ENCODE measurements around the gene UBB. TPM values are rescaled to one million over a fixed set of nuclear protein-coding genes. Genes with fewer than 3 reads are reported as not detected.

Gene UBB
- total RNA-seq, 3 donors from 2014 or later, result 735 to 835 (median 828) TPM

DNA sequence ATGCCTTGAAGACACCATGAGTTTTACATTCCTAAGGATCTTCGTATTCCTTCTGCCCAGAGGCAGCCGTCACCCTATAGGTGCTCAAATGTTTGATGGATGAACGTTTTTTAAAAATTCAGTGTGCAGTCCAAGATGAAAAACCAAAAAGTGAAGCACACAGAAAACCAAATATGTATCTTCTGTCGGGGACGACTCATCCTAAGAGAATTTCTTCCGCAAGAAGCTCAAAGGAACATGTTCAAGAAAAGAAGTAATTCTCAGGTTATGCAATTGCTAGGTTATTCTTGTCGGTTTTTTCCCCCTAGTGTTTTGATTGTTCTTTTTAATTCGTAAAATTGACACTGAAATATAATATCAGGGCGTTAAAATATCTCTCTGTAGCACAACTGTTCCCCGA is 29.1 kb upstream of the UBB start:
- no peak overlapping the region for H3K27ac ChIP-seq
- intact Hi-C loops (cut with DNase I; ENCODE audit: low total_unique reads), result no loop called here
- TF ChIP-seq POLR2A (IDR thresholded peaks at IDR 0.05) (no peak), POLR2AphosphoS5 (IDR thresholded peaks at IDR 0.05) (no peak)
- TF ChIP-seq, protein P1, sequence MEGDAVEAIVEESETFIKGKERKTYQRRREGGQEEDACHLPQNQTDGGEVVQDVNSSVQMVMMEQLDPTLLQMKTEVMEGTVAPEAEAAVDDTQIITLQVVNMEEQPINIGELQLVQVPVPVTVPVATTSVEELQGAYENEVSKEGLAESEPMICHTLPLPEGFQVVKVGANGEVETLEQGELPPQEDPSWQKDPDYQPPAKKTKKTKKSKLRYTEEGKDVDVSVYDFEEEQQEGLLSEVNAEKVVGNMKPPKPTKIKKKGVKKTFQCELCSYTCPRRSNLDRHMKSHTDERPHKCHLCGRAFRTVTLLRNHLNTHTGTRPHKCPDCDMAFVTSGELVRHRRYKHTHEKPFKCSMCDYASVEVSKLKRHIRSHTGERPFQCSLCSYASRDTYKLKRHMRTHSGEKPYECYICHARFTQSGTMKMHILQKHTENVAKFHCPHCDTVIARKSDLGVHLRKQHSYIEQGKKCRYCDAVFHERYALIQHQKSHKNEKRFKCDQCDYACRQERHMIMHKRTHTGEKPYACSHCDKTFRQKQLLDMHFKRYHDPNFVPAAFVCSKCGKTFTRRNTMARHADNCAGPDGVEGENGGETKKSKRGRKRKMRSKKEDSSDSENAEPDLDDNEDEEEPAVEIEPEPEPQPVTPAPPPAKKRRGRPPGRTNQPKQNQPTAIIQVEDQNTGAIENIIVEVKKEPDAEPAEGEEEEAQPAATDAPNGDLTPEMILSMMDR (IDR thresholded peaks at IDR 0.05), result no peak

DNA sequence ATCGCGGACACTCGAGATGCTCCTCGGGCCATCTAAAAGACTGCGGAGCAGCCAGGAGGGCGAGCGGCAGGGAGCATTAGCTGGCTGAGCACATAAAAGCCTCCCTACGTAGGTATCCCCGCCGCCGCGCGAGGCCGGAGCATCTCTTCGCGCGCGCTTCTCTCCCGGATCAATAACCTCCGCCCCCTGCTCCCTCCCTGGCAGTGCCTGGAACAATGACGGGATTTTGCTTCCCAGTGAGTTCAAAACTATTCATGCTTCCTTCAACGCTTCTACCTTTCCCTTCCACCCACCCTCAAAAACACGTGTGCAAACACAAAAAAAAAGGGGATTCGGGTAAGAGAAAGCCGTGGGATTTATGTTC is 28.6 kb upstream of the UBB start:
- no peaks in the 10 kb centered on the region for H3K27me3 ChIP-seq
- no peaks in the 10 kb centered on the region for H3K9me3 ChIP-seq
- intact Hi-C loops (cut with DNase I; ENCODE audit: low total_unique reads), result no loop called here
- peak overlapping the region; percentile 54 to 91 (median 73) for H3K4me3 ChIP-seq
- H3K27ac ChIP-seq, result no peak overlapping the region
- H3K4me1 ChIP-seq, result no peaks in the 10 kb centered on the region
- H3K36me3 ChIP-seq, result no peaks in the 10 kb centered on the region
- TF ChIP-seq, protein P1 (IDR thresholded peaks at IDR 0.05), result no peak
- TF ChIP-seq POLR2AphosphoS5 (IDR thresholded peaks at IDR 0.05) (no peak), POLR2A (IDR thresholded peaks at IDR 0.05) (no peak)
- DNase-seq (ENCODE audit: low spot score in 2 of 2), result no peak

More for the DNA sequence above, 29.1 kb upstream of the UBB start:
- Histone ChIP-seq H3K36me3 (no peaks in the 10 kb centered on the region), H3K9me3 (no peaks in the 10 kb centered on the region), H3K4me3 (peak overlapping the region; percentile 54 to 91 (median 73)), H3K4me1 (no peaks in the 10 kb centered on the region), H3K27me3 (no peaks in the 10 kb centered on the region)
- DNase-seq (ENCODE audit: low spot score in 2 of 2), result no peak

- Histone ChIP-seq H3K9me3 (no peaks in the 10 kb centered on the region), H3K27ac (peak overlapping the region in 1 of 2 donors; percentile 58), H3K36me3 (no peaks in the 10 kb centered on the region), H3K4me1 (no peaks in the 10 kb centered on the region), H3K4me3 (peak overlapping the region; percentile 54 to 91 (median 73)), H3K27me3 (no peaks in the 10 kb centered on the region)
- TF ChIP-seq, protein P1 (IDR thresholded peaks at IDR 0.05), result no peak
- TF ChIP-seq POLR2AphosphoS5 (IDR thresholded peaks at IDR 0.05), result no peak
- no peak for TF ChIP-seq POLR2A (IDR thresholded peaks at IDR 0.05)
- intact Hi-C loops (cut with DNase I; ENCODE audit: low total_unique reads), result no loop called here
- DNase-seq (ENCODE audit: low spot score in 2 of 2), result no peak
Measured at GRCh38 chr17:16352667-16353316, 28.1 kb upstream of the UBB start.

GRCh38 chr17:16353317-16354174 is 27.3 kb upstream of the UBB start, which contains the start of gene CENPV:
TSS of gene CENPV (minus strand) at chr17:16353469. CDS start at chr17:16353436, 33 bp downstream.
- H3K27ac ChIP-seq, result peak within 1 kb of the TSS in 1 of 2 donors; percentile 58
- TF ChIP-seq POLR2A (IDR thresholded peaks at IDR 0.05) (no peak), POLR2AphosphoS5 (IDR thresholded peaks at IDR 0.05) (no peak)
- TF ChIP-seq, protein P1 (IDR thresholded peaks at IDR 0.05), result no peak
- intact Hi-C loops (cut with DNase I; ENCODE audit: low total_unique reads), result no loop called here

GRCh38 chr17:16354585-16354984 is 26.3 kb upstream of the UBB start:
- Histone ChIP-seq H3K4me1 (no peaks in the 10 kb centered on the region), H3K27ac (no peak overlapping the region), H3K9me3 (no peaks in the 10 kb centered on the region), H3K4me3 (no peak overlapping the region), H3K27me3 (no peaks in the 10 kb centered on the region), H3K36me3 (no peaks in the 10 kb centered on the region)
- intact Hi-C loops (cut with DNase I; ENCODE audit: low total_unique reads), result no loop called here
- DNase-seq (ENCODE audit: low spot score in 2 of 2), result no peak
- TF ChIP-seq POLR2AphosphoS5 (IDR thresholded peaks at IDR 0.05) (no peak), POLR2A (IDR thresholded peaks at IDR 0.05) (no peak)
- TF ChIP-seq, protein P1 (IDR thresholded peaks at IDR 0.05), result no peak

More at GRCh38 chr17:16353317-16354174, 27.3 kb upstream of the UBB start, which contains the start of gene CENPV:
- Histone ChIP-seq H3K4me1 (no peaks in the 10 kb centered on the region), H3K9me3 (no peaks in the 10 kb centered on the region), H3K36me3 (no peaks in the 10 kb centered on the region), H3K4me3 (peak within 1 kb of the TSS; percentile 54 to 91 (median 73)), H3K27me3 (no peaks in the 10 kb centered on the region)
- no peak for DNase-seq (ENCODE audit: low spot score in 2 of 2)
